DOHH2 (cell line): ENCODE results near the gene TNFAIP8L2.

Experiments used
- CTCF ChIP-seq: fragments of 200-600 bp; sonication (generic); IDR thresholded peaks from one replicate; pipeline ENCODE4 v1.5.1; 2014; ENCODE audit warnings: antibody characterized with exemption, mild to moderate bottlenecking, low read depth, low read length; ENCODE audit not compliant: poor library complexity, severe bottlenecking
- EZH2phosphoT487 ChIP-seq: fragments of 200-600 bp; sonication (generic); IDR thresholded peaks from 2 replicates; pipeline ENCODE4 v1.6.1; 2017; ENCODE audit warnings: borderline replicate concordance, mild to moderate bottlenecking, antibody characterized with exemption, low read length, moderate library complexity, mixed read lengths

- TF ChIP-seq EZH2phosphoT487, result no peak
- no peak for TF ChIP-seq CTCF
These were observed 42.0 kb downstream of the TNFAIP8L2 start, which contains the start of gene PIP5K1A for GRCh38 chr1:151198254-151199127.
